ENCODE data around the gene SND1.
A peak's percentile ranks its signal among the peaks of the same experiment; 100 is the strongest.

Gene SND1

DNA sequence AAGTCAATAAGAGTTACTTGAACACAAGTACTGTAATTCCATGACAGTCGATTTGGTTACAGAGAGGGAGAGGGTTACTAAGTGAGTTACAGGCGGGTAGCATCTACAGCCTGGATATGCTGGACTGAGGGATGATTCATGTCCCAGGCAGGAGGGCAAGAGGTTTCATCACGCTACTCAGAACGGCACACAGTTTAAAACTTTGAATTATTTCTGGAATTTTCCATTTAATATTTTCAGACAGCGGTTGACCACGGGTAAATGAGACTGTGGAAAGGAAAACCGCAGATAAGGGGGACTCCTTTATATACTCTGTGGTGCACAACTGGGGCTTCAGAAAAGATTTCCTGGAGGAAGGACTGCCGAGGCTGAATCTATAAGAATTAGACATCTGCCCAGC, 404.9 kb downstream of the SND1 start:
- Mint-ChIP-seq H3K9me3 (no peaks in the 10 kb centered on the region), H3K4me1 (peaks cover 24% of the 10 kb centered on the region), H3K36me3 (peaks cover 10% of the 10 kb centered on the region), H3K4me3 (no peak overlapping the region), H3K27me3 (no peaks in the 10 kb centered on the region), H3K27ac (peak overlapping the region; percentile 42)
- DNase-seq (ENCODE audit: low spot score in 2 of 2) (no peak), ATAC-seq (ENCODE audit: low read depth) (no peak)

- Mint-ChIP-seq H3K4me3 (no peak overlapping the region), H3K9me3 (no peaks in the 10 kb centered on the region), H3K36me3 (peaks cover 10% of the 10 kb centered on the region), H3K27ac (peak overlapping the region; percentile 36), H3K27me3 (no peaks in the 10 kb centered on the region), H3K4me1 (peaks cover 18% of the 10 kb centered on the region)
- DNase-seq (ENCODE audit: low spot score in 2 of 2) (no peak), ATAC-seq (ENCODE audit: low read depth) (no peak)
These were observed 405.9 kb downstream of the SND1 start for GRCh38 chr7:128057909-128058308.

GRCh38 chr7:128059143-128059988, 407.4 kb downstream of the SND1 start:
- ATAC-seq (ENCODE audit: low read depth) (no peak), DNase-seq (ENCODE audit: low spot score in 2 of 2) (no peak)
- Mint-ChIP-seq H3K36me3 (peaks cover 13% of the 10 kb centered on the region), H3K4me3 (no peak overlapping the region), H3K9me3 (no peaks in the 10 kb centered on the region), H3K4me1 (peaks cover 23% of the 10 kb centered on the region), H3K27me3 (no peaks in the 10 kb centered on the region), H3K27ac (peak overlapping the region; percentile 29)

- H3K9me3 Mint-ChIP-seq, result no peaks in the 10 kb centered on the region
- peaks cover 26% of the 10 kb centered on the region for H3K4me1 Mint-ChIP-seq
- H3K36me3 Mint-ChIP-seq, result peaks cover 12% of the 10 kb centered on the region
- no peaks in the 10 kb centered on the region for H3K27me3 Mint-ChIP-seq
- DNase-seq (ENCODE audit: low spot score in 2 of 2) (no peak), ATAC-seq (ENCODE audit: low read depth) (no peak)
- peak overlapping the region; percentile 28 for H3K27ac Mint-ChIP-seq
- H3K4me3 Mint-ChIP-seq, result no peak overlapping the region
These were observed 408.0 kb downstream of the SND1 start for GRCh38 chr7:128060018-128060417.

- Mint-ChIP-seq H3K27ac (no peak overlapping the region), H3K9me3 (no peaks in the 10 kb centered on the region), H3K36me3 (peaks cover 12% of the 10 kb centered on the region), H3K27me3 (no peaks in the 10 kb centered on the region), H3K4me1 (peaks cover 23% of the 10 kb centered on the region), H3K4me3 (no peak overlapping the region)
- ATAC-seq (ENCODE audit: low read depth) (no peak), DNase-seq (ENCODE audit: low spot score in 2 of 2) (no peak)
These were observed 411.1 kb downstream of the SND1 start for GRCh38 chr7:128063088-128063487.

DNA sequence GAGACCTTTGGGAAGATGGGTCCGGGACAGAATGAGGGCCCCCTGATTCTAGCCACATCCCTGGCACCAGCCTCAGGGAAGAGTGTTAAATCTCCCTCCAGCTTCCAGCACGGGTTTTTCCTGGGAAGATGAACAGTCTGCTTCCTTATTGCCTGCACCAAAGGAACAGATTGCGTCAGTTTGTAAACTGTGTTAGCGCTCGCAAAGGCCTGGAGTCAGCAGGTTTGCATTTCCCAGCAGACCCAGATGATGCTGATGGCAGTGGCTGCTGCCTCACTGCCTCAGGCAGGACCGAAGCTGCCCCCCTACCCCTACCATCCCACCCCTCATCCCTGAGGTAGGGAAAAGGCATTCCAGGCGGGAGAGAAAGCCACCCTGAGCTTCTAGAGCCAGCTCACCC, 413.9 kb downstream of the SND1 start:
- Mint-ChIP-seq H3K36me3 (peaks cover 10% of the 10 kb centered on the region), H3K27me3 (no peaks in the 10 kb centered on the region), H3K27ac (no peak overlapping the region), H3K9me3 (no peaks in the 10 kb centered on the region), H3K4me1 (peaks cover 15% of the 10 kb centered on the region), H3K4me3 (no peak overlapping the region)
- DNase-seq (ENCODE audit: low spot score in 2 of 2) (no peak), ATAC-seq (ENCODE audit: low read depth) (no peak)

- H3K4me3 Mint-ChIP-seq, result no peak overlapping the region
- no peak overlapping the region for H3K27ac Mint-ChIP-seq
- H3K4me1 Mint-ChIP-seq, result peaks cover 15% of the 10 kb centered on the region
- no peaks in the 10 kb centered on the region for H3K27me3 Mint-ChIP-seq
- ATAC-seq (ENCODE audit: low read depth) (no peak), DNase-seq (ENCODE audit: low spot score in 2 of 2) (no peak)
- H3K9me3 Mint-ChIP-seq, result no peaks in the 10 kb centered on the region
- H3K36me3 Mint-ChIP-seq, result peaks cover 10% of the 10 kb centered on the region
These were observed 414.4 kb downstream of the SND1 start for GRCh38 chr7:128066395-128066794.

DNA sequence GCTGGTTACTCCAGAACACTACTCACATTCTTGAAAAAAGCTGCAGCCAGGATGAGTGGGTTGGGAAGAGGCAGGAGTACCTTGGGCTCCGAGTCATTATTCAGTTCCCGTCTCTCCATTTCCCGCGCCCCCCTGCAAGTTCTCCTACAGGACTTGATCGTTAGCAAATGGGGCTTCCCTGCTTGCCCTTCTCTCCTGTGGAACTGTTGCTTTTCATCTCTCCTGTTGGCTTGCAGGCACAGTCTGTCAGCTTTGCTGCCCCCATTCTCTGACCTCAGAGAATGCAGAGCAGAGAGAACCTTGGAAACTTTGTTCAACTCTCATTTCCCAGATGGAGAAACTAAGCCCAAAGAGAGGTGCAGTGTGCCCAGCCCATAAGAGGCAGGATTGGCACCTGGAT, 414.9 kb downstream of the SND1 start:
- Mint-ChIP-seq H3K9me3 (no peaks in the 10 kb centered on the region), H3K4me1 (peaks cover 15% of the 10 kb centered on the region), H3K27ac (no peak overlapping the region), H3K36me3 (peaks cover 10% of the 10 kb centered on the region), H3K27me3 (no peaks in the 10 kb centered on the region), H3K4me3 (no peak overlapping the region)
- no peak for DNase-seq (ENCODE audit: low spot score in 2 of 2)
- ATAC-seq (ENCODE audit: low read depth), result no peak

GRCh38 chr7:128067983-128068382, 416.0 kb downstream of the SND1 start:
- Mint-ChIP-seq H3K27ac (no peak overlapping the region), H3K4me1 (peaks cover 13% of the 10 kb centered on the region), H3K36me3 (peaks cover 10% of the 10 kb centered on the region), H3K4me3 (no peak overlapping the region), H3K27me3 (no peaks in the 10 kb centered on the region), H3K9me3 (no peaks in the 10 kb centered on the region)
- ATAC-seq (ENCODE audit: low read depth), result no peak
- no peak for DNase-seq (ENCODE audit: low spot score in 2 of 2)

- H3K9me3 Mint-ChIP-seq, result no peaks in the 10 kb centered on the region
- H3K27ac Mint-ChIP-seq, result no peak overlapping the region
- H3K27me3 Mint-ChIP-seq, result no peaks in the 10 kb centered on the region
- H3K4me1 Mint-ChIP-seq, result peaks cover 12% of the 10 kb centered on the region
- no peak overlapping the region for H3K4me3 Mint-ChIP-seq
- DNase-seq (ENCODE audit: low spot score in 2 of 2) (no peak), ATAC-seq (ENCODE audit: low read depth) (no peak)
- H3K36me3 Mint-ChIP-seq, result peaks cover 10% of the 10 kb centered on the region
These were observed 416.8 kb downstream of the SND1 start for GRCh38 chr7:128068785-128069184.

GRCh38 chr7:128069373-128070364, 417.7 kb downstream of the SND1 start:
- Mint-ChIP-seq H3K4me1 (peaks cover 8% of the 10 kb centered on the region), H3K27ac (no peak overlapping the region), H3K36me3 (peaks cover 9% of the 10 kb centered on the region), H3K9me3 (no peaks in the 10 kb centered on the region), H3K27me3 (no peaks in the 10 kb centered on the region), H3K4me3 (no peak overlapping the region)
- ATAC-seq (ENCODE audit: low read depth), result no peak
- no peak for DNase-seq (ENCODE audit: low spot score in 2 of 2)

- Mint-ChIP-seq H3K27ac (no peak overlapping the region), H3K4me1 (peaks cover 5% of the 10 kb centered on the region), H3K36me3 (peaks cover 9% of the 10 kb centered on the region), H3K27me3 (no peaks in the 10 kb centered on the region), H3K9me3 (no peaks in the 10 kb centered on the region), H3K4me3 (no peak overlapping the region)
- ATAC-seq (ENCODE audit: low read depth) (no peak), DNase-seq (ENCODE audit: low spot score in 2 of 2) (no peak)
These were observed 419.4 kb downstream of the SND1 start for GRCh38 chr7:128071376-128071775.

DNA sequence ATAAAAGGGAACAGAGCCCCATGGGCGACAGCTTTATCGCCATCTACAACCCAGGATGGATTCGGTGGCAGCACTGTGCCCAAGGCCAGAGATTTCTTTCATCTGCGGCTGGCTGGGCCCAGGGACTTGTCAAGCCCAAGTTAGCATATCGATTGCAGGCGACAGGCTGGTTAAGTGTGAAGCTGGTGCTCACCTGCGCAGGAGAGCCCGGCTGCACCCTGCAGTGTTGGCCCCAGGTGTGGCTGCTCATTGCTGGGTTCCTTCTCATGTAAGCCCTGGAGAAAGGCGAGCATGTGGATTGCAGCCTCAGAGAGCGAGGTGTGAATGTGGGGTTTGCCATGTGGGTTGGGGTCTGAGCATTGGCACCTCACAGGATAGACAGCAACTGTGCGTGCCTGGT, 419.8 kb downstream of the SND1 start:
- Mint-ChIP-seq H3K4me3 (no peak overlapping the region), H3K4me1 (peaks cover 5% of the 10 kb centered on the region), H3K36me3 (peaks cover 9% of the 10 kb centered on the region), H3K9me3 (no peaks in the 10 kb centered on the region), H3K27ac (no peak overlapping the region), H3K27me3 (no peaks in the 10 kb centered on the region)
- no peak for DNase-seq (ENCODE audit: low spot score in 2 of 2)
- ATAC-seq (ENCODE audit: low read depth), result no peak

DNA sequence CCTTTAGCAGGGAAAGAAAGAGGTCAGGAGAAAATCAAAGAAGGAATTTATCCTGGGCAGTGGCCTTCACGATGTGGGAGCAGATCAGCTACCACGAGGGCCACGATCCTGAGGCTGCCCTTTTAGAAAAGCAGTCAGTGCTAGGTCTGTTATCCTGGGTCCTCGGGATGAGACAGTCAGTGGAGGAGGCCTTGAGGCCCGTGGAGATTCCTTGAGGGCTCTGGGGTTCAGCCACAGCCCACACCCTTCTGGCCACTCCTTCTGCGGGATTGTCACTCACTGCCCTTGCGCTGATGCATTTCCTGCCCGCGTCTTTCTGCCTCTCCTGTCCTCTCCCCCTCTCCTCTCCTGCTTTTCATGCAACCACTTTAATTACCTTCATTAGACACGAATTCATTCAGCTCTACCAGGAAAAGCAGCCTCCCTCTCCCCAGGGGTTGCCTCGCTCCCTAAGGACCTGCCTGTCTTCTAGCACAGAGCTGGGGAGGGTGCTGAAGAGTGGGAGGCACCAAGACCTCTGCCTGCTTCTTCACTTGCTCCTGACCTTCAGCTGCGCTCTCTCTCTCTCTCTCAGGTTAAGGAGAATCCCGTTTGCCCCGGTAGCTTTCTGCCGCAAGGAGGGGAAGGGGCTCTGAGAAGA, 421.8 kb downstream of the SND1 start:
- Mint-ChIP-seq H3K27me3 (no peaks in the 10 kb centered on the region), H3K36me3 (peaks cover 5% of the 10 kb centered on the region), H3K4me1 (peaks cover 2% of the 10 kb centered on the region), H3K9me3 (no peaks in the 10 kb centered on the region), H3K27ac (no peak overlapping the region), H3K4me3 (no peak overlapping the region)
- ATAC-seq (ENCODE audit: low read depth) (no peak), DNase-seq (ENCODE audit: low spot score in 2 of 2) (no peak)

All from memory B cell (primary cell).